PC-9 (cell line): ENCODE measurements around the gene SLC38A3. TPM values are rescaled to one million over a fixed set of nuclear protein-coding genes. Genes with fewer than 3 reads are reported as not detected.

Experiments
- BruUV-seq: library from RNA; stranded (reverse); fragments of 400-500 nt; replicated peaks from 2 replicates; lab custom pipeline; 2021; lab: Mats Ljungman, UMichigan
- CTCF ChIA-PET: fragments of 300-600 bp; sonication (Branson Sonifier 250); formaldehyde crosslinking; loops from one replicate; lab custom pipeline; 2022; ENCODE audit warnings: antibody characterized with exemption; lab: Charles Lee
- POLR2A ChIA-PET: fragments of 300-600 bp; sonication (Branson Sonifier 250); formaldehyde crosslinking; loops from one replicate; lab custom pipeline; 2022; ENCODE audit warnings: antibody characterized with exemption; ENCODE audit not compliant: unreplicated experiment; lab: Charles Lee
- DNase-seq, 2 experiments: peaks; one replicate each; pipeline versions ENCODE4 v3.0.0 to v3.0.0-alpha.2; 2015 to 2022; ENCODE audit warnings: mixed read lengths in 1 of 2
- H2AFZ ChIP-seq: fragments of 200-600 bp; sonication (generic); 2 replicates; pipeline ENCODE4 v1.8.1; 2017; ENCODE audit warnings: antibody characterized with exemption
- H3F3A ChIP-seq: fragments of 200-600 bp; sonication (generic); 2 replicates; pipeline ENCODE4 v1.8.1; 2017; ENCODE audit warnings: antibody characterized with exemption, mild to moderate bottlenecking, low read depth; ENCODE audit not compliant: insufficient read depth
- H3K27ac ChIP-seq: fragments of 200-600 bp; sonication (generic); 2 replicates; pipeline ENCODE4 v1.6.1; 2016; ENCODE audit warnings: mixed run types
- H3K27me3 ChIP-seq: fragments of 200-600 bp; sonication (generic); 2 replicates; pipeline ENCODE4 v1.6.1; 2016; ENCODE audit warnings: low read depth, mixed run types; ENCODE audit not compliant: insufficient read depth
- H3K36me3 ChIP-seq: fragments of 200-600 bp; sonication (generic); 2 replicates; pipeline ENCODE4 v1.6.1; 2016; ENCODE audit warnings: low read depth, mixed run types
- H3K4me1 ChIP-seq: fragments of 200-600 bp; sonication (generic); replicated peaks from 2 replicates; pipeline ENCODE4 v1.6.1; 2016; ENCODE audit warnings: mixed run types; ENCODE audit not compliant: insufficient read depth
- H3K4me2 ChIP-seq: fragments of 200-600 bp; sonication (generic); 2 replicates; pipeline ENCODE4 v1.6.1; 2017; ENCODE audit warnings: mixed run types
- H3K4me3 ChIP-seq: fragments of 200-600 bp; sonication (generic); 2 replicates; pipeline ENCODE4 v1.6.1; 2016; ENCODE audit warnings: mixed run types
- H3K79me2 ChIP-seq: fragments of 200-600 bp; sonication (generic); 2 replicates; pipeline ENCODE4 v1.6.1; 2017; ENCODE audit warnings: low read depth, mixed run types
- H3K9me2 ChIP-seq: fragments of 200-600 bp; sonication (generic); 2 replicates; pipeline ENCODE4 v1.8.1; 2017; ENCODE audit warnings: mild to moderate bottlenecking; ENCODE audit not compliant: insufficient read depth
- H3K9me3 ChIP-seq: fragments of 200-600 bp; sonication (generic); 2 replicates; pipeline ENCODE4 v1.8.1; 2016; ENCODE audit warnings: low read depth; ENCODE audit not compliant: insufficient read depth
- H4K20me1 ChIP-seq: fragments of 200-600 bp; sonication (generic); 2 replicates; pipeline ENCODE4 v1.8.1; 2017; ENCODE audit not compliant: insufficient read depth
- CTCF ChIP-seq: fragments of 200-600 bp; sonication (generic); conservative IDR thresholded peaks from 2 replicates; pipeline ENCODE4 v1.6.1; 2017; ENCODE audit warnings: mixed run types, antibody characterized with exemption, mild to moderate bottlenecking, moderate library complexity
- EZH2 ChIP-seq: fragments of 200-600 bp; sonication (generic); IDR thresholded peaks from 2 replicates; pipeline ENCODE4 v1.8.0; 2017; ENCODE audit warnings: antibody characterized with exemption, low read depth
- intact Hi-C: fragments of 100-400 bp; cut with micrococcal nuclease; formaldehyde crosslinking; loops from one replicate; pipeline ENCODE4 v1.10.0; 2022; ENCODE audit not compliant: unreplicated experiment
- total RNA-seq: library from RNA; stranded (reverse); gene quantifications from 2 replicates; pipeline ENCODE4 v1.2.3, GENCODE V29; 2021

The SLC38A3 gene
- total RNA-seq, 1 experiment from 2014 or later: 0.37 TPM

- H3K4me2 ChIP-seq: no peak overlapping the region
- H4K20me1 ChIP-seq: no peaks in the 10 kb centered on the region
- H3K27me3 ChIP-seq: no peaks in the 10 kb centered on the region
- peaks cover 23% of the 10 kb centered on the region for H3K79me2 ChIP-seq
- H3K27ac ChIP-seq: no peak overlapping the region
- H3K9me3 ChIP-seq: no peaks in the 10 kb centered on the region
- H3F3A ChIP-seq: peaks cover 15% of the 10 kb centered on the region; the same call in 1 of the 2 replicates
- no peaks in the 10 kb centered on the region for H3K9me2 ChIP-seq
- no peak for TF ChIP-seq EZH2
- POLR2A ChIA-PET: no interaction called here
- DNase-seq: no peak
- peaks cover 23% of the 10 kb centered on the region for H3K4me1 ChIP-seq
- no peak overlapping the region for H2AFZ ChIP-seq
- no TSS peak for BruUV-seq
- no peaks in the 10 kb centered on the region for H3K36me3 ChIP-seq
- intact Hi-C loops: no loop called here
- H3K4me3 ChIP-seq: no peak overlapping the region
- CTCF ChIA-PET: no interaction called here
Measured at GRCh38 chr3:50241163-50241562, 36.1 kb downstream of the SLC38A3 start.

- TF ChIP-seq CTCF (no peak), EZH2 (no peak)
- H3F3A ChIP-seq: peaks cover 22% of the 10 kb centered on the region
- H3K4me3 ChIP-seq: no peak overlapping the region
- intact Hi-C loops: no loop called here
- no peak overlapping the region for H3K27ac ChIP-seq
- no peak overlapping the region for H3K4me2 ChIP-seq
- ChIA-PET CTCF (no interaction called here), POLR2A (interaction anchor here (0.6 kb wide), 1 partner anchor 120 kb away, joined by 5 read pairs; no protein-coding TSS in a partner anchor)
- no peaks in the 10 kb centered on the region for H3K27me3 ChIP-seq
- DNase-seq: no peak
- H3K79me2 ChIP-seq: peaks cover 19% of the 10 kb centered on the region
- H2AFZ ChIP-seq: no peak overlapping the region
- peaks cover 25% of the 10 kb centered on the region for H3K4me1 ChIP-seq
- no peaks in the 10 kb centered on the region for H3K9me3 ChIP-seq
- no TSS peak for BruUV-seq
- no peaks in the 10 kb centered on the region for H3K36me3 ChIP-seq
- H3K9me2 ChIP-seq: no peaks in the 10 kb centered on the region
- H4K20me1 ChIP-seq: no peaks in the 10 kb centered on the region
Measured at GRCh38 chr3:50241713-50242380, 36.8 kb downstream of the SLC38A3 start.

GRCh38 chr3:50242381-50242770, 37.3 kb downstream of the SLC38A3 start:
- no TSS peak for BruUV-seq
- TF ChIP-seq EZH2: no peak
- no peak for TF ChIP-seq CTCF
- DNase-seq: no peak
- intact Hi-C loops: no loop called here
- H3K27me3 ChIP-seq: no peaks in the 10 kb centered on the region
- H3K79me2 ChIP-seq: peaks cover 19% of the 10 kb centered on the region
- H2AFZ ChIP-seq: no peak overlapping the region
- H3K27ac ChIP-seq: no peak overlapping the region
- H3K4me2 ChIP-seq: no peak overlapping the region
- CTCF ChIA-PET: no interaction called here
- H3K4me1 ChIP-seq: peaks cover 25% of the 10 kb centered on the region
- H3K36me3 ChIP-seq: no peaks in the 10 kb centered on the region
- H3K9me3 ChIP-seq: no peaks in the 10 kb centered on the region
- no peak overlapping the region for H3K4me3 ChIP-seq
- no peaks in the 10 kb centered on the region for H4K20me1 ChIP-seq
- POLR2A ChIA-PET: interaction anchor here (0.6 kb wide), 1 partner anchor 121 kb away, joined by 5 read pairs; no protein-coding TSS in a partner anchor
- peaks cover 27% of the 10 kb centered on the region for H3F3A ChIP-seq
- H3K9me2 ChIP-seq: no peaks in the 10 kb centered on the region
